Testis (tissue), 2 donors: ENCODE measurements around the gene KIFC3.

ENCODE experiments used
- CTCF ChIP-seq, 3 experiments: fragments of 450-650 bp in 2 of 3; fragments of 200-600 bp in 1 of 3; sonication (generic) in 1 of 3; IDR thresholded peaks; one replicate each; pipeline ENCODE4 v1.5.1; 2016 to 2019; ENCODE audit warnings: antibody characterized with exemption in 3 of 3, mild to moderate bottlenecking in 2 of 3, moderate library complexity in 1 of 3
- POLR2A ChIP-seq: fragments of 450-650 bp; IDR thresholded peaks from one replicate; pipeline ENCODE4 v1.6.1; 2017; ENCODE audit warnings: antibody characterized with exemption, mild to moderate bottlenecking, moderate library complexity

- no peak for TF ChIP-seq CTCF (IDR thresholded peaks at IDR 0.05)
- TF ChIP-seq POLR2A = no peak
Observed at GRCh38 chr16:57745768-57746167, 56.5 kb downstream of the KIFC3 start.
